NCI-H2196 (cell line): ENCODE data around the gene RSPH3.

ENCODE experiments used
- DNase-seq: peaks from one replicate; lab custom pipeline; 2025; ENCODE audit not compliant: unreplicated experiment; lab: John Stamatoyannopoulos, UW

RSPH3 gene

GRCh38 chr6:158938811-158939254 is 61.2 kb downstream of the RSPH3 start:
- DNase-seq = no peak

- DNase-seq = no peak
Measured at GRCh38 chr6:158938220-158938619, 61.8 kb downstream of the RSPH3 start.

- DNase-seq = no peak
Measured at GRCh38 chr6:158934157-158934556, 65.8 kb downstream of the RSPH3 start.

- DNase-seq = no peak
Measured at GRCh38 chr6:158933079-158933595, 66.9 kb downstream of the RSPH3 start.

GRCh38 chr6:158928068-158928467 is 71.9 kb downstream of the RSPH3 start:
- no peak for DNase-seq

DNA sequence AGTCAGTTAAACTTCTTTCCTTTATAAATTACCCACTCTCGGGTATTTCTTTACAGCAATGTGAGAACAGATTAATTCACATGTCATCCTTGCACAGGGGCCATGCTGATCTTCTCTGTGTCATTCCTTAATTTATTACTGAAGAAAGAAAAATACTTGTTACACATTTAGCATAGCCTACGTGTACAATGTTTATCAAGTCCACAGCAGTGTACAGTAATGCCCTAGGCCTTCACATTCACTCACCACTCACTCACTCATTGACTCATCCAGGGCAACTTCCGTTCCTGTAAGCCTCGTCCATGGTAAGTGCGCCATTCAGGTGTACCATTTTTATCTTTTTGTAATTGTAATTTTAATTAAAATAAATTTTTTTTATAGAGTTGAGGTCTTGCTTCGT is 73.6 kb downstream of the RSPH3 start:
- DNase-seq = no peak

GRCh38 chr6:158924499-158925455 is 75.2 kb downstream of the RSPH3 start:
- DNase-seq = no peak

GRCh38 chr6:158923805-158924498 is 76.0 kb downstream of the RSPH3 start:
- no peak for DNase-seq
